Spleen (tissue), 11 donors: ENCODE results near the gene PTPRA. TPM values are rescaled to one million over a fixed set of nuclear protein-coding genes. Genes with fewer than 3 reads are reported as not detected.
"Not testable (repeated sequence)": the region's sequence is repeated elsewhere in the genome, so short reads cannot be mapped to it uniquely, and the experiment has no call there.

Source experiments
- DNase-seq: peaks from one replicate; pipeline ENCODE4 v3.0.0-alpha.2; 2020
- H3K27ac ChIP-seq, 8 donors: fragments of 200-600 bp; sonication (generic) in 7 of 8; 1 replicate in 4 of 8; 2 replicates in 4 of 8; pipeline versions ENCODE4 v1.5.0 to v1.8.0; 2016 to 2021; ENCODE audit warnings: inconsistent platforms in 4 of 8, mild to moderate bottlenecking in 4 of 8, moderate library complexity in 1 of 8
- H3K27me3 ChIP-seq, 7 donors: fragments of 200-600 bp; sonication (generic) in 6 of 7; replicated peaks in 1 of 7; 1 replicate in 4 of 7; 2 replicates in 3 of 7; pipeline versions ENCODE4 v1.5.0 to v1.8.0; 2016 to 2021; ENCODE audit warnings: inconsistent platforms in 3 of 7, mild to moderate bottlenecking in 1 of 7
- H3K36me3 ChIP-seq, 6 donors: fragments of 200-600 bp; sonication (generic) in 5 of 6; 1 replicate in 4 of 6; 2 replicates in 2 of 6; pipeline versions ENCODE4 v1.5.0 to v1.8.0; 2016 to 2021; ENCODE audit warnings: inconsistent platforms in 2 of 6
- H3K4me1 ChIP-seq, 6 donors: fragments of 200-600 bp; sonication (generic) in 5 of 6; 1 replicate in 3 of 6; 2 replicates in 3 of 6; pipeline versions ENCODE4 v1.5.0 to v1.8.0; 2016 to 2021; ENCODE audit warnings: inconsistent platforms in 3 of 6
- H3K4me3 ChIP-seq, 8 donors: fragments of 200-600 bp; sonication (generic) in 7 of 8; 1 replicate in 4 of 8; 2 replicates in 4 of 8; pipeline versions ENCODE4 v1.5.0 to v1.8.0; 2016 to 2021; ENCODE audit warnings: inconsistent platforms in 4 of 8, mild to moderate bottlenecking in 4 of 8, moderate library complexity in 2 of 8
- H3K9me3 ChIP-seq, 8 donors: fragments of 200-600 bp; sonication (generic) in 7 of 8; 1 replicate in 4 of 8; 2 replicates in 4 of 8; pipeline versions ENCODE4 v1.5.0 to v1.8.0; 2016 to 2021; ENCODE audit warnings: inconsistent platforms in 4 of 8
- POLR2A ChIP-seq, 3 donors: fragments of 450-650 bp; IDR thresholded peaks; one replicate each; pipeline ENCODE4 v1.5.1; 2017; ENCODE audit warnings: antibody characterized with exemption in 3 of 3, mild to moderate bottlenecking in 1 of 3
- POLR2AphosphoS5 ChIP-seq, 3 donors: sonication (generic); formaldehyde crosslinking; IDR thresholded peaks; one replicate each; pipeline ENCODE4 v1.5.1; 2017; ENCODE audit warnings: antibody characterized with exemption in 3 of 3
- WGBS, 5 donors: extraction: QIAGEN DNeasy Blood & Tissue Kit in 3 of 5; methylation state at CpG; one replicate each; pipeline versions ENCODE4 v1.1.5 to v1.1.7; 2013 to 2018; 5-methylcytosine and 5-hydroxymethylcytosine counted together
- intact Hi-C: fragments of 100-400 bp; cut with DNase I; formaldehyde crosslinking; loops from one replicate; pipeline ENCODE4 v1.15.0; 2023; ENCODE audit warnings: low total_unique reads
- polyA plus RNA-seq, 3 donors: library from polyadenylated mRNA; stranded (reverse); fragments of 200-250 nt; gene quantifications; one replicate each; pipeline ENCODE4 v1.2.1, GENCODE V29; 2013
- total RNA-seq, 7 donors: library from RNA; depleted of rRNA in 3 of 7; stranded (reverse); fragments of >200 nt in 3 of 7; fragmentation: NEBNext Ultra II Directional in 4 of 7; extraction: Animal tissue kit (Norgen Biotek cat#: 25700) in 4 of 7; gene quantifications; one replicate each; pipeline versions ENCODE4 v1.1.0 to v1.2.1, GENCODE V29; 2016 to 2021
- TF ChIP-seq, protein P1 (sequence below), 11 experiments: fragments of 200-600 bp in 7 of 11; fragments of 450-650 bp in 4 of 11; sonication (generic) in 4 of 11; IDR thresholded peaks in 8 of 11; conservative IDR thresholded peaks in 3 of 11; 1 replicate in 7 of 11; 2 replicates in 4 of 11; pipeline versions ENCODE4 v1.4.0 to v1.8.0; 2016 to 2021; ENCODE audit warnings: antibody characterized with exemption in 11 of 11, inconsistent platforms in 4 of 11, mild to moderate bottlenecking in 1 of 11
- donor health status: healthy with polysubstance abuse.
- donor health status: DM: no; HTN: no; CAD: no; lungs with moderate emphysema.
- donor health status: DM: no; HTN: no; CAD: no.
- donor health status: Bipolar disorder and iron deficiency.
- donor health status: healthy.
- donor health status: DM: no; HTN: no; CAD: no.
- donor health status: DM: yes; HTN: yes; CAD: no.

Gene PTPRA
- total and polyA plus RNA-seq, 10 donors, result 15.3 to 65.5 (median 52.4) TPM

DNA sequence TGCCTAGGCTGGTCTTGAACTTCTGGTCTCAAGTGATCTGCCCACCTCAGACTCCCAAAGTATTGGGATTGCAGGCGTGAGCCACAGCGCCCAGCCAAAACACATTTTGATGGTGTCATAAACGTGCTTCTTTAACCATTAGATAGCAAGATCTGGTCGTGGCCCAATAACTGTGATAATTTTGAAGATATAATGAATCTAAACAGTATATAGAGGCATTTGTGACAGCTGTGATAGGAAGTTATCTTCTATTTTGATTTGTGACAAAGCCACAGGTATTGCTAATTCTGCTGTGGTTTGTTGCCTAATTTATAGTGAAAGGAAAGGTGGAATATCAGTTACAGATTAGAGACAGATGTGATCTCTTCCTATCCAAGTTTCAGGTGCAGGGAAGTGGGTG is 197.4 kb downstream of the PTPRA start:
- Histone ChIP-seq H3K9me3 (no peaks in the 10 kb centered on the region), H3K4me1 (peaks cover 0 to 22% (median 16%) of the 10 kb centered on the region in 6 donors), H3K4me3 (peak overlapping the region in 1 of 8 donors; percentile 81), H3K27me3 (peaks cover 0 to 33% (median 19%) of the 10 kb centered on the region in 7 donors), H3K36me3 (no peaks in the 10 kb centered on the region), H3K27ac (no peak overlapping the region)
- 73 to 90% (median 75%) methylated on average over 4 of the region's 4 CpGs for WGBS, 5 donors
- no peak for DNase-seq
- intact Hi-C loops, result no loop called here
- TF ChIP-seq POLR2A (IDR thresholded peaks at IDR 0.05) (no peak), POLR2AphosphoS5 (IDR thresholded peaks at IDR 0.05) (no peak)
- TF ChIP-seq, protein P1, sequence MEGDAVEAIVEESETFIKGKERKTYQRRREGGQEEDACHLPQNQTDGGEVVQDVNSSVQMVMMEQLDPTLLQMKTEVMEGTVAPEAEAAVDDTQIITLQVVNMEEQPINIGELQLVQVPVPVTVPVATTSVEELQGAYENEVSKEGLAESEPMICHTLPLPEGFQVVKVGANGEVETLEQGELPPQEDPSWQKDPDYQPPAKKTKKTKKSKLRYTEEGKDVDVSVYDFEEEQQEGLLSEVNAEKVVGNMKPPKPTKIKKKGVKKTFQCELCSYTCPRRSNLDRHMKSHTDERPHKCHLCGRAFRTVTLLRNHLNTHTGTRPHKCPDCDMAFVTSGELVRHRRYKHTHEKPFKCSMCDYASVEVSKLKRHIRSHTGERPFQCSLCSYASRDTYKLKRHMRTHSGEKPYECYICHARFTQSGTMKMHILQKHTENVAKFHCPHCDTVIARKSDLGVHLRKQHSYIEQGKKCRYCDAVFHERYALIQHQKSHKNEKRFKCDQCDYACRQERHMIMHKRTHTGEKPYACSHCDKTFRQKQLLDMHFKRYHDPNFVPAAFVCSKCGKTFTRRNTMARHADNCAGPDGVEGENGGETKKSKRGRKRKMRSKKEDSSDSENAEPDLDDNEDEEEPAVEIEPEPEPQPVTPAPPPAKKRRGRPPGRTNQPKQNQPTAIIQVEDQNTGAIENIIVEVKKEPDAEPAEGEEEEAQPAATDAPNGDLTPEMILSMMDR (IDR thresholded peaks at IDR 0.05 in 8 of 11, conservative IDR thresholded peaks at IDR 0.05 in 3 of 11), result no peak

DNA sequence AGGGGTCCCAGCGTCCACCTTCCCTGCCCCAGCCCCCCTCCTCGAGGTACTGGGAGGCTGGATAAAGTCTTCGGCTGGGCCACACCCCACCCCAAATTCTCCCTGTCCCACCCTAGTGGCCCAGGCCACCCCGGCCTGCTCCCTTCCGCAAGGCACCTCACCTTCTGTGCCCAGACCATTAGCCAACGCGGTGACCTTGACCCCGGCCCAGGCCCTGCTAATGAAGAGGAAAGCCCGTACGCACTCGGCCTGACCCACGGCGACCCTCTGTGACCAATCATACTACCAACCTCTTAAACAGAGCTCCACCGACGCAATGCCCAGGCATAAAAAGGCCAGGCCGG is 198.0 kb downstream of the PTPRA start:
- peaks cover 0 to 38% (median 19%) of the 10 kb centered on the region in 7 donors for H3K27me3 ChIP-seq
- H3K4me1 ChIP-seq, result peaks cover 0 to 22% (median 16%) of the 10 kb centered on the region in 6 donors
- intact Hi-C loops, result no loop called here
- peak; percentile 63 for DNase-seq
- WGBS, 5 donors, result 58 to 73% (median 66%) methylated on average over 12 to 16 of the region's 16 CpGs
- peak overlapping the region in 7 of 8 donors; percentile 52 to 81 (median 56) for H3K4me3 ChIP-seq
- peak overlapping the region in 1 of 8 donors; percentile 54 for H3K27ac ChIP-seq
- TF ChIP-seq POLR2A (IDR thresholded peaks at IDR 0.05), result no peak
- TF ChIP-seq POLR2AphosphoS5 (IDR thresholded peaks at IDR 0.05), result no peak
- TF ChIP-seq, protein P1 (IDR thresholded peaks at IDR 0.05 in 8 of 11, conservative IDR thresholded peaks at IDR 0.05 in 3 of 11), result no peak
- no peaks in the 10 kb centered on the region for H3K9me3 ChIP-seq
- H3K36me3 ChIP-seq, result no peaks in the 10 kb centered on the region

GRCh38 chr20:3071610-3072529 is 198.6 kb downstream of the PTPRA start, which contains the start of gene OXT:
OXT (plus strand) TSS chr20:3071620; CDS start chr20:3071656, 36 bp downstream.
- Histone ChIP-seq H3K27ac (peak within 1 kb of the TSS in 3 of 8 donors; percentile 53 to 71 (median 54)), H3K27me3 (peaks cover 0 to 44% (median 19%) of the 10 kb centered on the region in 7 donors), H3K36me3 (no peaks in the 10 kb centered on the region), H3K4me1 (peaks cover 0 to 24% (median 16%) of the 10 kb centered on the region in 6 donors), H3K4me3 (peak within 1 kb of the TSS; percentile 44 to 81 (median 54)), H3K9me3 (no peaks in the 10 kb centered on the region)
- WGBS, 5 donors, result 7 to 21% (median 8%) methylated on average over 30 to 95 of the region's 95 CpGs
- intact Hi-C loops, result no loop called here
- DNase-seq, result peak; percentile 91
- no peak for TF ChIP-seq POLR2A (IDR thresholded peaks at IDR 0.05)
- TF ChIP-seq POLR2AphosphoS5 (IDR thresholded peaks at IDR 0.05), result peak in 2 of 3 donors; percentile 47 to 54

DNA sequence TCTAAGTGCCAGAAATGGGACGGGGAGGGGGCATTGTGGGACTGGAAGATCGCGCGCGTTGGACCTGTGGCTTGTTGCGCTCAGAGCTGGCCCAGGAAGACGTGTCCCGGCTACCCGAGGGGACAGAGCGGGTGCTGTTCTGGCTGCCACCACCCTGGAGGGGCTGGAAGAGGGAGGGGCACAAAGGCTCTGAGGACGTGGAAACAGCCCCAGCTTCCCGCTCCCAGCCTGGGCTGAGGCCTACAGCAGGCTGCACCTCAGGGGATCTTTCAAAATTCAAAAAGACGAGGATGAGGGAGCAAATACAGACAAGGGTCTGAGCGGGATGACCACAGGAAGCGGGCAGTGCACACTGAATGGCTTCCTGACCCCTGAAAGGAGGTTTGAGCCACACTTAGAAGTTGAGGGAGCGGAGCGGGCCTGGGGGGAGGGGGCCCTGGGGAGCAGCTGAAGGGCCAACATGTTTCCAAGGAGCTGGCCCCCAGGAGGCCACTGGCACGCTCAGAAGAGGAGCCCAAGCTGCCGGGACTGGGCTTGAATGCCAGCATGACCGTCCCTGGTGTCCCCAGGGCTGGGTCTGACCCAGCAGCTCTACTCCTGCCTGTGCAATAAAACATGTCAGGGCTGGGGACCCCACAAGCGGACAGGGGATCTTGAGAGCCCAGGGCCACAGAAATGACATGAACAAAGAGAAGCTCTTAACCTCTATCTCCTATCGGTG is 199.4 kb downstream of the PTPRA start:
- no peaks in the 10 kb centered on the region for H3K36me3 ChIP-seq
- H3K4me1 ChIP-seq, result peaks cover 0 to 30% (median 16%) of the 10 kb centered on the region in 6 donors
- intact Hi-C loops, result no loop called here
- peak overlapping the region in 2 of 8 donors; percentile 53 to 71 for H3K27ac ChIP-seq
- H3K4me3 ChIP-seq, result peak overlapping the region in 5 of 8 donors; percentile 53 to 81 (median 60)
- 77 to 81% (median 80%) methylated on average over 16 to 22 of the region's 22 CpGs for WGBS, 5 donors
- H3K27me3 ChIP-seq, result peaks cover 0 to 50% (median 19%) of the 10 kb centered on the region in 7 donors
- TF ChIP-seq POLR2AphosphoS5 (IDR thresholded peaks at IDR 0.05) (no peak), POLR2A (IDR thresholded peaks at IDR 0.05) (no peak)
- TF ChIP-seq, protein P1 (IDR thresholded peaks at IDR 0.05 in 8 of 11, conservative IDR thresholded peaks at IDR 0.05 in 3 of 11), result no peak
- no peaks in the 10 kb centered on the region for H3K9me3 ChIP-seq
- DNase-seq, result peak; percentile 42

- H3K36me3 ChIP-seq, H3K27ac ChIP-seq, DNase-seq, H3K4me3 ChIP-seq, intact Hi-C loops, H3K9me3 ChIP-seq: not testable (repeated sequence)
- H3K4me1 ChIP-seq, result peaks cover 0 to 30% (median 16%) of the 10 kb centered on the region in 6 donors
- H3K27me3 ChIP-seq, result peaks cover 0 to 56% (median 25%) of the 10 kb centered on the region in 7 donors
- 84 to 96% (median 91%) methylated on average over 8 of the region's 8 CpGs for WGBS, 5 donors
Measured at GRCh38 chr20:3073251-3073643, 200.0 kb downstream of the PTPRA start.
